GM21360 (cell line): ENCODE data around the gene WASHC2C.
"Not testable (repeated sequence)": the region's sequence is repeated elsewhere in the genome, so short reads cannot be mapped to it uniquely, and the experiment has no call there.

Source experiments
- ATAC-seq: cut with Tn5 transposase; IDR thresholded peaks from one replicate; pipeline ENCODE4 v1.9.1; 2021; ENCODE audit warnings: mild to moderate bottlenecking, moderate library complexity; ENCODE audit not compliant: unreplicated experiment

Gene WASHC2C, protein sequence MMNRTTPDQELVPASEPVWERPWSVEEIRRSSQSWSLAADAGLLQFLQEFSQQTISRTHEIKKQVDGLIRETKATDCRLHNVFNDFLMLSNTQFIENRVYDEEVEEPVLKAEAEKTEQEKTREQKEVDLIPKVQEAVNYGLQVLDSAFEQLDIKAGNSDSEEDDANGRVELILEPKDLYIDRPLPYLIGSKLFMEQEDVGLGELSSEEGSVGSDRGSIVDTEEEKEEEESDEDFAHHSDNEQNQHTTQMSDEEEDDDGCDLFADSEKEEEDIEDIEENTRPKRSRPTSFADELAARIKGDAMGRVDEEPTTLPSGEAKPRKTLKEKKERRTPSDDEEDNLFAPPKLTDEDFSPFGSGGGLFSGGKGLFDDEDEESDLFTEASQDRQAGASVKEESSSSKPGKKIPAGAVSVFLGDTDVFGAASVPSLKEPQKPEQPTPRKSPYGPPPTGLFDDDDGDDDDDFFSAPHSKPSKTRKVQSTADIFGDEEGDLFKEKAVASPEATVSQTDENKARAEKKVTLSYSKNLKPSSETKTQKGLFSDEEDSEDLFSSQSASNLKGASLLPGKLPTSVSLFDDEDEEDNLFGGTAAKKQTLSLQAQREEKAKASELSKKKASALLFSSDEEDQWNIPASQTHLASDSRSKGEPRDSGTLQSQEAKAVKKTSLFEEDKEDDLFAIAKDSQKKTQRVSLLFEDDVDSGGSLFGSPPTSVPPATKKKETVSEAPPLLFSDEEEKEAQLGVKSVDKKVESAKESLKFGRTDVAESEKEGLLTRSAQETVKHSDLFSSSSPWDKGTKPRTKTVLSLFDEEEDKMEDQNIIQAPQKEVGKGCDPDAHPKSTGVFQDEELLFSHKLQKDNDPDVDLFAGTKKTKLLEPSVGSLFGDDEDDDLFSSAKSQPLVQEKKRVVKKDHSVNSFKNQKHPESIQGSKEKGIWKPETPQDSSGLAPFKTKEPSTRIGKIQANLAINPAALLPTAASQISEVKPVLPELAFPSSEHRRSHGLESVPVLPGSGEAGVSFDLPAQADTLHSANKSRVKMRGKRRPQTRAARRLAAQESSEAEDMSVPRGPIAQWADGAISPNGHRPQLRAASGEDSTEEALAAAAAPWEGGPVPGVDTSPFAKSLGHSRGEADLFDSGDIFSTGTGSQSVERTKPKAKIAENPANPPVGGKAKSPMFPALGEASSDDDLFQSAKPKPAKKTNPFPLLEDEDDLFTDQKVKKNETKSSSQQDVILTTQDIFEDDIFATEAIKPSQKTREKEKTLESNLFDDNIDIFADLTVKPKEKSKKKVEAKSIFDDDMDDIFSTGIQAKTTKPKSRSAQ (N-terminal part only)

DNA sequence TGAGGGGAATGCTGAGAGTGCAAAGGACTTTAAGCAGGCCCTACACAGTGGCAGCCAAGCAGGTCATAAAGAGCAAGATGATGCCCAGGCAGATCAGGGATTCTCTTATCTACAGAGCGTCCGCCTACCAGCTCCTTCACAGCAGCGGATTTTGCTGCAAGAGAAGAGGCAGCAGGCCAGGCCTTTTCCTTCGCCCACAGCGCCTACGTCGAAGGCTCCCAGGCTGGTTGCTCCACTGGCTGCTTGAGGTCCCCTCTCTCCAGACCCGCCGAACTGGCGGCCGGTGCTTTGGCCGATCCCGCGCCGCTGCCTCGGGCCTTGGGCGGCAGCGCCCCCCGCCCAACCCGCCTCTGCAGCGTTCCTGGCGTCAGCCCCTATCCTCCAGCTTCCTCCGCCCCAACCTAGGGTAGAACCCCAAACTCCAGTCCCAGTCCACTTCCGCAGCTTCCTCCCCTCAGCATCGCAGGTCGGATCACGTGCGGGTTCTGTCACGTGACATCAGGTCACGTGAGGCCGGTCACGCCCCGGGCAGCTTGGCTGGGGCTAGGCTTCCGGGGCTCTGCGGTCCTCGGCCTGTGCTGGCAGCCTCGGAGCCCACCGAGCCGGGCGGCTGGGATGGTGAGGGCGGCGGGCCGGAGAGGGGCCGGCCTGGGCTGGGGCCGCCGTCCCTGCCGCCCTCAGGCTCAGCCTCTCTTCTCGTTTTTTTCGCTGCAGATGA lies at the start of gene WASHC2C:
TSS of gene WASHC2C (plus strand) at position 564 of the 718 bp plus-strand sequence. CDS start at position 616, 52 bp downstream.
- peak; percentile 90 for ATAC-seq

DNA sequence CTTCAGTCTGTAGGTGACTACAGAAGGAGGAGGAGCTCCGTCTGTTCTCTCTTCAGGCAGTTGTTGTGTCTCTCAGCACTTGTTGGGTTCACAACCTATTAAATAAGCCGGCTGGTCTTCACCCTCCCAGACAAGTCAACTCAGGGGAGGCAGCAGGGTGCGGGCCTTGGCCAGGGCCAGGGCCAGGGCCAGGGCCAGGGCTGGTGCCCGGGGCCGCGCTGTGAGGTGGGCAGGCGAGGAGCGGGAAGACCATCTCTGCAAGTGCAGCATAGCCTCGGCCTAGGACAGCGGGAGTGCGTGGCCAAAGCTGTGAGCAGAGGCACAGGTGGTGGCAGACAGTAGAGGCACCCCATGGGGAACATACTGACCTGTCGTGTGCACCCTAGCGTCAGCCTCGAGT lies 48.6 kb upstream of the WASHC2C start:
- ATAC-seq = not testable (repeated sequence)

DNA sequence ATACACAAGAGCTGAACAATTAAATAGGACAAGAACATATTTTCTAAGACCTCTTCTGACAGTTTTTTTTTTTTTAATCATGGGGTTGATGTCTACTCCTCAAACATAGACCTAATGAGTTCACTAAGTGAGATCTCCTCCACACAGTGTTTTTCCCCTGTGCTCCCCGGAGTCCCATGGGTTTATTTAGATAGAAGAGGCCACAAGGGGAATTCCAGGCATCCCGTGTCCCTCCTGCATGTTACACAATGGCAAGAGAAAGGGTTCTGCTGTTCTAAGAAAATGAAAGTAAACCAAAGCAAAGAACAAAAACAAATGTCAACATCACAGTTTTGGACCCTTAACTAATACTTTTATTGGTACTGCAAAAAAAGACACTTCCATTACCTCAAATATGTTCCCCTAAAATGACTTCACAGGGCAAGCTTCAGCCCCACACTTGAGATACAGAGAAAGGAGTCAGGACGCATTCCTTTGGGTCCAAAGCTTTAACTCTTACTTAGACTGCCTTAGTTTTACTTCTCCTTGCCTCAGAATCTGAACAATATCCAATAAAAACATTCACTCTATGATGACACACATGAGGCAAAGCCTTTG lies 16.8 kb upstream of the WASHC2C start:
- peak; percentile 86 for ATAC-seq

DNA sequence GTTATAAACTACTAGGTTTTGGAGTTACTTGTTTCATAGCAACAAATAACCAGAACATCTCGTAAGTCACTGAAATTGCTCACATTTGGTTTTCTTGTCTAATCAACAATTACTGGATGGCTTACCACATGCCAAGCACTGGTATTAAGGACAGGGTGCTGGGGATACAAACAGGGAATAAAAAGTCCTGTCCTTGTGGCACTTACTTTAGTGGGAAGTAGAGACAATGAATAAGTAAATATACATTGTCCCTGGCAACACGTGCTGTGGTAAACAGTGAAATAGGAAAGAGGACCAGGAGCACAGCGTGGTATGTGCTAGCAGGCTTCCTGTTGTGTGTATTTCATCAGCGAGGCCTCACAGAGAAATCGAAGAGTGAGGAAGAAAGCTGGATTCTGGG lies 15.8 kb upstream of the WASHC2C start:
- not testable (repeated sequence) for ATAC-seq

DNA sequence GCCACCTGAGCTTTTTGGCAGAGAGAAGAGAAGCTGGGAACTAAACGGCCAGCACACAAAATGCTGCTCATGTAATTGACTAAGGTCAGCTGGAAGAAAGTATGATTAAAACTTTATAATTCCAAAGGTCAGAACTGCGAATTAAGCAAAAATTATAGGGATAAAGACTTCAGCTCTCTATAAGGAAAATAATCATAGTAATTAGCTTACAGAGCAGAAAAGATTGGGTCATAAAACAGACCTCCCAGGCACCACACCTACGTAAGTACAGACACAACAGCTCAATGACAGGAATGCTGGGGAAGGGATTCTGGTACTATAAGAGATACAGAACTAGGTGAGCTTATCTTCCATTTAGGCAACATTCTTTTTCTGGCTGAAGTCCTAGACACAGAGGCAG lies 10.0 kb upstream of the WASHC2C start:
- not testable (repeated sequence) for ATAC-seq

DNA sequence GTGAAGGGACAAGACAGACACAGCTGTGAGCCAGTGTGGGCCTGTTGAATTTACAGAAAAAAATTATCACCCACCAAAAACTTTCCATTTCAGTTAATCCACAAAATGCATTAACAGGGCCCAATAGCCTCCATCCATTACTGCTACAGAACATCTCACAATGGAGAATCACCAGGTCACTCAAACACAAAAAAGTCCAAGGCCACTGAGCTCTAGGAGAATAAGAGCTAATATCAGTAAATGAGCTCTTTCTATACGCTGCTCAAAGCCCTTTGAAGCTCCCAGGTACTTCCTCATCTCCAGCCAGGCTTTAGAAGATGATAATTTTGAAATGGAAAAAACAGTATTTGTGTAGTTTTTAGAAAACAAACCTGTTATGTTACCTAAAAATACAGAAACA lies 9.4 kb upstream of the WASHC2C start:
- not testable (repeated sequence) for ATAC-seq

DNA sequence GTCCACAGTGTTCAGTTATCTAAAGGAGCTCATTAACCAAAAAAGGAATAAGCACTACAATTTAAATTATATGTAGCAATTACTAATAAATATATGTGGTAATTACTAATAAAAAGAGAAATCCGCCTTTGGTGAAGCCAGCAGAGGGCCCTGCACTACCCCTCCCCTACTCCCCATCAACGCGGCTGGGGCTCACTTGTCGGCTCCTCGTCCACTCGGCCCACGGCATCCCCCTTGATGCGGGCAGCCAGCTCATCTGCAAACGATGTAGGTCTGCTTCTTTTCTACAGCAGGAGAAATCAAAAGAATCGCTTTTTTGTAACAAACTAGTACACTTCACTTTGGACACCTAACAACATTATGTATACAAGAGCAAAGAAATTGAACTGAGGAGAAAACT lies 5.6 kb upstream of the WASHC2C start:
- ATAC-seq = not testable (repeated sequence)

DNA sequence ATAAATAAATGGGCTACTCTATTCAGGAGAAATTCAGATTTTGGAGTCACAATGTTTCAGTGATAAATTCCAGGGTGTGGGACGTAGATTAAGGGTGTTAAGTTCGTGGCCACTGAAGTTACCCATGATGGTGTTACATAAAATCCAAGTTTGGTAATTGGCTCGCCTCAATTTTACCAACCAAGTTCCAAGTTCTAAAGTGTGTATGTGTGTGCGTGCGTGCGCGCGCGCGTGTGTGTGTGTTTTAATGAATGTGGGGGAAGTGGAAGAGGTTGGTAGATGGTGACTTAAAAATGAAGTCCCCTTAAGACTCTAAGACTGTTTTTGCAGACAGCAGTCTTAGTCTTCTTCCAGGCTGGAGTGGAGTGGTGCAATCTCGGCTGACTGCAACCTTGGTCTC lies 3.2 kb upstream of the WASHC2C start:
- ATAC-seq = not testable (repeated sequence)

DNA sequence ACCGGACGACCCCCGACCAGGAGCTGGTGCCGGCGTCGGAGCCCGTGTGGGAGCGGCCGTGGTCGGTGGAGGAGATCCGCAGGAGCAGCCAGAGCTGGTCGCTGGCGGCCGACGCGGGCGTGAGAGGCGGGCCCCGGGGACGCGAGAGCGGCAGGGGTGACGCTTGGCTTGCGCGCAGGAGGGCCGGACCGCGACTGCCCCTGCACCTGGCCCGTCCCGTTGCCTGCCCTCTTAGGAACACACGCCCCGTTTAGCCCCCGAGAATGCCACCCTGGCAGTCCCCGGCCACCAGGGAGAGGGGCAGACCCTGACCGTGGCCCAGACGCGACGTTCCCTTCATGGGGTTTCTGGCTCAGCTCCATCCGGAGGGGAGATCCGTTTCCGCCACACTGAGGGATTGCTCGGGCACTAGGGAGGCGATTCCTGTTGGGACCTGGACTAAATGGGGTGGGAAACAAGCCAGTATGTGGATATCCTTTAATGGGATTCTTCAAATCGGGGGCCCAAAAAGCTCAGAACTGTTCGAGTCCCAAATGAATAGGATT lies 427 bp downstream of the WASHC2C start:
- ATAC-seq = peak; percentile 40

DNA sequence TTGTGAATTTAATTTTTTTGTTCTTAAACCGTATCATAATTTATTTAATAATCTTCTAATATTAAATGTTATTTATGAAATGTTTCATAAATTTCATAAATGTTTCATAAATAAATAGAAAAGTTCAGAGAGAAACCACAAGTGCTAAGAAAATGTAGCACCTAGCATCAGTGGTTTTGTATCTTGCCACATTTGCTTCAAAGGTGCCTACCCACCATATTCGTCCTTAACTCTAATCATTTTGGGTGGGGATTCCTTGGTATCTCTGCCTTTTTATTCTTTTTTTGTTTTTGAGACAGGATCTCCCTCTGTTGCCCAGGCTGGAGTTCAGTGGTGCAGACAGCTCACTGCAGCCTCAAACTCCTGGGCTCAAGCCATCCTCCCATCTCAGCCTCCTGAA lies 7.4 kb downstream of the WASHC2C start:
- ATAC-seq = not testable (repeated sequence)

DNA sequence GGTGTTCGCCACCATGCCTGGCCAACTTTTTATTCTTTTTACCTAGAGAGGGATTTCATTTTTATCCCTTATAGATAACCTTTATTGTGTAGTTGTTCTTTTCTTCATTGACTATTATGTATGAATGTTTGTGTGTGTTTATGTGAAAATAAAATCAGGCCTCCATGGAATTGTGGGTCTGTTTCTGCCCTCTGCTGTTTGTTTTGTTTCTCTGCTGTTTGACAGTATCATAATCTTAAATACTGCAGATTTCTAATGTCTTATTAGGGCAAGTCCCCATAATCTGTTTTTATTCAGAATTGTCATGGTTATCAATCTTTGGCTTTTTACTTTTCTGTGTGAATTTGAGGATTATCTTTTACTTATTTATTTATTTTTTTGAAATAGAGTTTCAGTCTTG lies 7.8 kb downstream of the WASHC2C start:
- not testable (repeated sequence) for ATAC-seq

DNA sequence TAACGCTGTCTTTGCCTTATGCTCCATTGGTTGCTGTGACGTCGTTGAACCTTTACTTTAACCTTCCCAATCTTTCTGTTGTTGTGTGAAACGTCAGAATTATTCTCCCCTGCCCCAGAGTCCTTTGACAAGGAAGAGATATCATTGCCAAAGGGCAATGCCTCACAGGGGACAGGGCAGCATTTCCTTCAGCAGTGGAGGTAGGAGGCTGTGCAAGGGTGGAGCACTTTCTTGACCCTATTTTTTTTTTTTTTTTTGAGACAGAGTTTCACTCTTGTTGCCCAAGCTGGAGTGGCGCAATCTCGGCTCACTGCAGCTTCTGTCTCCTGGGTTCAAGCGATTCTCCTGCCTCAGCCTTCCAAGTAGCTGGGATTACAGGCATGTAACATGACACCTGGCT lies 14.5 kb downstream of the WASHC2C start:
- not testable (repeated sequence) for ATAC-seq

DNA sequence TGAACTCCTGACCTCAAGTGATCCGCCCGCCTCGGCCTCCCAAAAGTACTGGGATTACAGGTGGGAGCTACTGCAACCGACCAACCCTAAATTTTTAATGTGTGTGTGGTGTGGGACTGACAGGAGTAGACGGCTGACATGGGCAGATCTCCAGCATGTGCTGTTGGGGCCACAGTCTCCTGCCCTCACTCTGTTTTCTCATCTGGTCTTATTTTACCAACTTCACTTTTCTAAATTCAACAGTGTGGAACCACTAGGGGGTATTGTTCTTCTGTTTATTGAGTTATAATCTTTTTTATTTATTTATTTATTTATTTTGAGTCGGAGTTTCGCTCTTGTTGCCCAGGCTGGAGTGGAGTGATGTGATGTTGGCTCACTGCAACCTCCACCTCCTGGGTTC lies 14.9 kb downstream of the WASHC2C start:
- not testable (repeated sequence) for ATAC-seq

DNA sequence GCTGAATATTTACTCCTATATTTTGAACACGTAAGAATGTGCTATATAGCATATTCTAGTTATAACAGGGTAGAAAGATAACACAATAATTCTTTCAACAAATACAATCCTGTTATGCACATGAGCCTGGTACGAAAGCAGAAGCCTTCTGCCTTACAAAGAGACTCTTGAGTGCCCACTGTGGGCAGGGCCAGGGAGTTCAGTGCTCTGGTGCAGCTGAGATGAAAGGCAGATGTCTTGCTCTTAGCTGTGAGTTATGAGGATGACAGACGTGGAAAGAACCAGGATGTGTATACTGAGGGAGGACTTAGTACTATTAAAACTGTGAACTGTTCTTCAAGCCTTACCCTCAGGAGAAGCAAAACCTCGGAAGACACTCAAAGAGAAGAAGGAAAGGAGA lies 24.1 kb downstream of the WASHC2C start:
- ATAC-seq = not testable (repeated sequence)

DNA sequence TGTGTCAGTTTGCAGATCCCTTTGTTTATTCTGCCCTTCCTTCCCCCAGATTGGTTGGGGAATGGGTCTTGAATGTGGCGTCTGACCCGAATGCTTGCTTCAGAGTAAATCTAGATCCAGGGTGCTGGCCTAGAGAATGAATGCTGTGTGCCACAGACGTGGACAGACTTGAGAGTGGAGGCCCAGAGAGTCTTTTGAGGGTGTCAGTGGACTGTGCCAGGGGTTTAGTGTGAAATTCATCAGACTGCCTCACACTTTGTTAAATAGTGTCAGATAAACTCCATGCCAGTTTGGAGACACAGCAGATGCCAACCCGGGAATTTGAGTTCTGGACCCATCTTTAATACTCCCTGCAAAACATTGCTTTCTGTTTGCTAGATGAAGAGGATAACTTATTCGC lies 25.1 kb downstream of the WASHC2C start:
- not testable (repeated sequence) for ATAC-seq

DNA sequence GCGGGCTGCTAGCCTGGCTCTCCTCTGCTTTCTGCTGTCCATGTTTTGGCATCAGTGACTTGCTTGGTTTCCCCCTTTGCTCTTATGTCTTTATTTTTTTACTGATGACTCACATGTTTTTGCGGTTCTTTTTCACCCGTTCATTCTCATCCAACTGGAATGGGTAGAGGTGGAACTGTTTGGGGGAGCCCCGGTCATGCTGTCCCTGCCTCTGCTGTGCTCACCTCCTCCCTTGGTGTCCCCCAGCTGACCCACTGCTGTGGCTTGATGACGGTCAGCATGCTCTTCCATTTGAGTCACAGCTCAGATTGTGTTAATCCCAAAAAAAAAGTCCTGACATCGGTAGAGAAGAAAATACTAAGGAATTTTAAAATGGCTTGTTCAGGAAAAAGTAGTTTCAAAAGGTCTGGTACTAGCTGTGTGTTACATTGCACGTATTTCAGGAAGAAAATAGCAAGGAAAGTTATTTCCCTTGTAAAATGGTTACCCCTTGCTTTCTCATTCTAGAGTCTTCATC lies 27.0 kb downstream of the WASHC2C start:
- not testable (repeated sequence) for ATAC-seq

DNA sequence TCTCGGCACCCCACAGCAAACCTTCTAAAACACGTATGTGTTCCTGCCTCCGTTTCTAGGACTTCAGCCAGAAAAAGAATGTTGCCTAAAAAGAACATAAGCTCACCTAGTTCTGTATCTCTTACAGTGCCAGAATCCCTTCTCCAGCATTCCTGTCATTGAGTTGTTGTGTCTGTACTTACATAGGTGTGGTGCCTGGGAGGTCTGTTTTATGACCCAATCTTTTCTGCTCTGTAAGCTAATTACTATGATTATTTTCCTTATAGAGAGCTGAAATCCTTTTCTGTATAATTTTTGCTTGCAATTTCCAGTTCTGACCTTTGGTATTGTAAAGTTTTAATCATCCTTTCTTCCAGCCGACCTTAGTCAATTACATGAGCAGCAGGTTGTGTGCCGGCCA lies 28.0 kb downstream of the WASHC2C start:
- ATAC-seq = not testable (repeated sequence)

DNA sequence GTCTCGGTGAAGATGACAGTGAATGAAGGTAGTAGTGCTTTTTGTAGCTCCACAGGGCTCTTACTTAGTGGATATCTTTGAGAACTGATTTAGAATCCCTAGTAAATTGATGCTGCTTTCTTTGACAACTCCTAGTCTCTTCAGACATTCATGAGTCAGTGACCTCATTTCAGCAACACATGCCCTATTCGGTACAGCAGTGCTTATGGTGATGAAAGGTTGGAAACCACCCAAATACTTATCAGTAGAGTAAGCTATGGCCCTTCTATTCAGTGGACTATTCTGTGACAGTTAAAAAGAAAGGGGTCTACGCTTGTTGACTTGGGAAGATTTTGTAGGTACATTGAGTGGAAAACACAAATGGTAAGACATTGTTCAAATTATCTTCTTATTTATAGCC lies 29.0 kb downstream of the WASHC2C start:
- not testable (repeated sequence) for ATAC-seq
